WTC11 (cell line): ENCODE measurements around the gene TCAF1.
"Not testable (repeated sequence)": the region's sequence is repeated elsewhere in the genome, so short reads cannot be mapped to it uniquely, and the experiment has no call there.

ENCODE experiments used
- CREB1 ChIP-seq: sonication (generic); formaldehyde crosslinking; IDR thresholded peaks from 2 replicates; pipeline ENCODE4 v1.8.0; 2023; ENCODE audit warnings: mild to moderate bottlenecking, missing genetic modification reagents
- NR1H2 ChIP-seq: sonication (generic); formaldehyde crosslinking; IDR thresholded peaks from 2 replicates; pipeline ENCODE4 v1.9.0; 2021; ENCODE audit warnings: mild to moderate bottlenecking, moderate library complexity, missing genetic modification reagents
- TF ChIP-seq, protein P1 (sequence below): sonication (generic); formaldehyde crosslinking; IDR thresholded peaks from 2 replicates; pipeline ENCODE4 v1.8.0; 2022; ENCODE audit warnings: missing genetic modification reagents
- TF ChIP-seq, protein P2 (sequence below): fragments of 200-600 bp; IDR thresholded peaks from 2 replicates; pipeline ENCODE4 v1.8.0; 2022; ENCODE audit warnings: antibody characterized with exemption
- TF ChIP-seq, protein P3 (sequence below): sonication (generic); formaldehyde crosslinking; IDR thresholded peaks from 2 replicates; pipeline ENCODE4 v1.8.1; 2022; ENCODE audit warnings: mild to moderate bottlenecking, missing genetic modification reagents, moderate library complexity, borderline replicate concordance
- TF ChIP-seq, protein P4 (sequence below): sonication (generic); formaldehyde crosslinking; IDR thresholded peaks from 2 replicates; pipeline ENCODE4 v1.8.1; 2022; ENCODE audit warnings: missing genetic modification reagents, borderline replicate concordance
- TF ChIP-seq, protein P5 (sequence below): sonication (generic); formaldehyde crosslinking; IDR thresholded peaks from 2 replicates; pipeline ENCODE4 v1.8.0; 2023; ENCODE audit warnings: missing genetic modification reagents

DNA sequence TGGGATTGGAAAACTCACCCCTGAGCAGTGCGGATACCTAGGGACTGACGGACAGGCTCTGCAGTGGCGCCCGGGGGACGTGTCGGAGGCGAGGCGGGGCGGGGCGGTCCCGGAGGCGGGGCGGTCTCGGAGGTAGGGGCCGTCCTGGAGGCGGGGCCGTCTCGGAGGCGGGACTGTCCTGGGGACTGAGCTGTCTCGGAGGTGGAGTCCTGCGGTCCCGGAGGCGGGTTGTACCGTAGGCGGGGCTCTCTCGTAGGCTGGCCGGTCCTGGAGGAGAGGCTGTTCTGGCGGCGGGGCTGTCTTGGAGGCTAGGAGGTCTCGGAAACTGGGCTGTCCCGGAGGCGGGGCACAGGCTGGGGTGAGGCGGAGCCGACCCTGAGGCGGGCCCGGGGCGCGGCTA is 65.4 kb downstream of the TCAF1 start:
- TF ChIP-seq, protein P1, sequence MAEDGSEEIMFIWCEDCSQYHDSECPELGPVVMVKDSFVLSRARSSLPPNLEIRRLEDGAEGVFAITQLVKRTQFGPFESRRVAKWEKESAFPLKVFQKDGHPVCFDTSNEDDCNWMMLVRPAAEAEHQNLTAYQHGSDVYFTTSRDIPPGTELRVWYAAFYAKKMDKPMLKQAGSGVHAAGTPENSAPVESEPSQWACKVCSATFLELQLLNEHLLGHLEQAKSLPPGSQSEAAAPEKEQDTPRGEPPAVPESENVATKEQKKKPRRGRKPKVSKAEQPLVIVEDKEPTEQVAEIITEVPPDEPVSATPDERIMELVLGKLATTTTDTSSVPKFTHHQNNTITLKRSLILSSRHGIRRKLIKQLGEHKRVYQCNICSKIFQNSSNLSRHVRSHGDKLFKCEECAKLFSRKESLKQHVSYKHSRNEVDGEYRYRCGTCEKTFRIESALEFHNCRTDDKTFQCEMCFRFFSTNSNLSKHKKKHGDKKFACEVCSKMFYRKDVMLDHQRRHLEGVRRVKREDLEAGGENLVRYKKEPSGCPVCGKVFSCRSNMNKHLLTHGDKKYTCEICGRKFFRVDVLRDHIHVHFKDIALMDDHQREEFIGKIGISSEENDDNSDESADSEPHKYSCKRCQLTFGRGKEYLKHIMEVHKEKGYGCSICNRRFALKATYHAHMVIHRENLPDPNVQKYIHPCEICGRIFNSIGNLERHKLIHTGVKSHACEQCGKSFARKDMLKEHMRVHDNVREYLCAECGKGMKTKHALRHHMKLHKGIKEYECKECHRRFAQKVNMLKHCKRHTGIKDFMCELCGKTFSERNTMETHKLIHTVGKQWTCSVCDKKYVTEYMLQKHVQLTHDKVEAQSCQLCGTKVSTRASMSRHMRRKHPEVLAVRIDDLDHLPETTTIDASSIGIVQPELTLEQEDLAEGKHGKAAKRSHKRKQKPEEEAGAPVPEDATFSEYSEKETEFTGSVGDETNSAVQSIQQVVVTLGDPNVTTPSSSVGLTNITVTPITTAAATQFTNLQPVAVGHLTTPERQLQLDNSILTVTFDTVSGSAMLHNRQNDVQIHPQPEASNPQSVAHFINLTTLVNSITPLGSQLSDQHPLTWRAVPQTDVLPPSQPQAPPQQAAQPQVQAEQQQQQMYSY (CRISPR knock-in tag) = not testable (repeated sequence)
- not testable (repeated sequence) for TF ChIP-seq NR1H2, CREB1 (CRISPR knock-in tag)
- TF ChIP-seq, protein P2, sequence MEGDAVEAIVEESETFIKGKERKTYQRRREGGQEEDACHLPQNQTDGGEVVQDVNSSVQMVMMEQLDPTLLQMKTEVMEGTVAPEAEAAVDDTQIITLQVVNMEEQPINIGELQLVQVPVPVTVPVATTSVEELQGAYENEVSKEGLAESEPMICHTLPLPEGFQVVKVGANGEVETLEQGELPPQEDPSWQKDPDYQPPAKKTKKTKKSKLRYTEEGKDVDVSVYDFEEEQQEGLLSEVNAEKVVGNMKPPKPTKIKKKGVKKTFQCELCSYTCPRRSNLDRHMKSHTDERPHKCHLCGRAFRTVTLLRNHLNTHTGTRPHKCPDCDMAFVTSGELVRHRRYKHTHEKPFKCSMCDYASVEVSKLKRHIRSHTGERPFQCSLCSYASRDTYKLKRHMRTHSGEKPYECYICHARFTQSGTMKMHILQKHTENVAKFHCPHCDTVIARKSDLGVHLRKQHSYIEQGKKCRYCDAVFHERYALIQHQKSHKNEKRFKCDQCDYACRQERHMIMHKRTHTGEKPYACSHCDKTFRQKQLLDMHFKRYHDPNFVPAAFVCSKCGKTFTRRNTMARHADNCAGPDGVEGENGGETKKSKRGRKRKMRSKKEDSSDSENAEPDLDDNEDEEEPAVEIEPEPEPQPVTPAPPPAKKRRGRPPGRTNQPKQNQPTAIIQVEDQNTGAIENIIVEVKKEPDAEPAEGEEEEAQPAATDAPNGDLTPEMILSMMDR = not testable (repeated sequence)
- TF ChIP-seq, protein P3, sequence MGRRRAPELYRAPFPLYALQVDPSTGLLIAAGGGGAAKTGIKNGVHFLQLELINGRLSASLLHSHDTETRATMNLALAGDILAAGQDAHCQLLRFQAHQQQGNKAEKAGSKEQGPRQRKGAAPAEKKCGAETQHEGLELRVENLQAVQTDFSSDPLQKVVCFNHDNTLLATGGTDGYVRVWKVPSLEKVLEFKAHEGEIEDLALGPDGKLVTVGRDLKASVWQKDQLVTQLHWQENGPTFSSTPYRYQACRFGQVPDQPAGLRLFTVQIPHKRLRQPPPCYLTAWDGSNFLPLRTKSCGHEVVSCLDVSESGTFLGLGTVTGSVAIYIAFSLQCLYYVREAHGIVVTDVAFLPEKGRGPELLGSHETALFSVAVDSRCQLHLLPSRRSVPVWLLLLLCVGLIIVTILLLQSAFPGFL = not testable (repeated sequence)
- TF ChIP-seq, protein P4, sequence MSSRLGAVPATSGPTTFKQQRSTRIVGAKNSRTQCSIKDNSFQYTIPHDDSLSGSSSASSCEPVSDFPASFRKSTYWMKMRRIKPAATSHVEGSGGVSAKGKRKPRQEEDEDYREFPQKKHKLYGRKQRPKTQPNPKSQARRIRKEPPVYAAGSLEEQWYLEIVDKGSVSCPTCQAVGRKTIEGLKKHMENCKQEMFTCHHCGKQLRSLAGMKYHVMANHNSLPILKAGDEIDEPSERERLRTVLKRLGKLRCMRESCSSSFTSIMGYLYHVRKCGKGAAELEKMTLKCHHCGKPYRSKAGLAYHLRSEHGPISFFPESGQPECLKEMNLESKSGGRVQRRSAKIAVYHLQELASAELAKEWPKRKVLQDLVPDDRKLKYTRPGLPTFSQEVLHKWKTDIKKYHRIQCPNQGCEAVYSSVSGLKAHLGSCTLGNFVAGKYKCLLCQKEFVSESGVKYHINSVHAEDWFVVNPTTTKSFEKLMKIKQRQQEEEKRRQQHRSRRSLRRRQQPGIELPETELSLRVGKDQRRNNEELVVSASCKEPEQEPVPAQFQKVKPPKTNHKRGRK (CRISPR knock-in tag) = not testable (repeated sequence)
- TF ChIP-seq, protein P5, sequence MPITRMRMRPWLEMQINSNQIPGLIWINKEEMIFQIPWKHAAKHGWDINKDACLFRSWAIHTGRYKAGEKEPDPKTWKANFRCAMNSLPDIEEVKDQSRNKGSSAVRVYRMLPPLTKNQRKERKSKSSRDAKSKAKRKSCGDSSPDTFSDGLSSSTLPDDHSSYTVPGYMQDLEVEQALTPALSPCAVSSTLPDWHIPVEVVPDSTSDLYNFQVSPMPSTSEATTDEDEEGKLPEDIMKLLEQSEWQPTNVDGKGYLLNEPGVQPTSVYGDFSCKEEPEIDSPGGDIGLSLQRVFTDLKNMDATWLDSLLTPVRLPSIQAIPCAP (CRISPR knock-in tag) = not testable (repeated sequence)
